KMS-11 (cell line): ENCODE measurements around the gene ANKRD33B.

Source experiments
- H2AFZ ChIP-seq: fragments of 200-600 bp; sonication (generic); 2 replicates; pipeline ENCODE4 v1.6.1; 2016; ENCODE audit warnings: antibody characterized with exemption, mixed run types, low read depth
- H3K27ac ChIP-seq: fragments of 200-600 bp; sonication (generic); 2 replicates; pipeline ENCODE4 v1.6.1; 2016; ENCODE audit warnings: mild to moderate bottlenecking, mixed run types
- H3K27me3 ChIP-seq: fragments of 200-600 bp; sonication (generic); 2 replicates; pipeline ENCODE4 v1.6.1; 2017; ENCODE audit warnings: mild to moderate bottlenecking, low read depth, mixed run types, moderate library complexity; ENCODE audit not compliant: insufficient read depth
- H3K36me3 ChIP-seq: fragments of 200-600 bp; sonication (generic); 2 replicates; pipeline ENCODE4 v1.6.1; 2017; ENCODE audit warnings: mild to moderate bottlenecking, mixed run types; ENCODE audit not compliant: insufficient read depth
- H3K4me1 ChIP-seq: fragments of 200-600 bp; sonication (generic); 2 replicates; pipeline ENCODE4 v1.6.1; 2016; ENCODE audit warnings: mild to moderate bottlenecking, low read depth, mixed run types; ENCODE audit not compliant: poor library complexity, severe bottlenecking
- H3K4me2 ChIP-seq: fragments of 200-600 bp; sonication (generic); 2 replicates; pipeline ENCODE4 v1.7.0; 2016; ENCODE audit warnings: mild to moderate bottlenecking, mixed run types
- H3K4me3 ChIP-seq: fragments of 200-600 bp; sonication (generic); IDR thresholded peaks from 2 replicates; pipeline ENCODE4 v1.6.1; 2017; ENCODE audit warnings: low read depth, low read length, mixed read lengths; ENCODE audit not compliant: insufficient read depth
- H3K79me2 ChIP-seq: fragments of 200-600 bp; sonication (generic); 2 replicates; pipeline ENCODE4 v1.6.1; 2016; ENCODE audit warnings: low read depth, mixed run types; ENCODE audit not compliant: insufficient read depth
- H3K9ac ChIP-seq: fragments of 200-600 bp; sonication (generic); 2 replicates; pipeline ENCODE4 v1.6.1; 2016; ENCODE audit warnings: mild to moderate bottlenecking, mixed run types
- H4K20me1 ChIP-seq: fragments of 200-600 bp; sonication (generic); 2 replicates; pipeline ENCODE4 v1.6.1; 2016; ENCODE audit warnings: mild to moderate bottlenecking, mixed run types; ENCODE audit not compliant: insufficient read depth
- TF ChIP-seq, protein P1 (sequence below): fragments of 200-600 bp; sonication (generic); conservative IDR thresholded peaks from 2 replicates; pipeline ENCODE4 v1.6.1; 2017; ENCODE audit warnings: low read depth, mild to moderate bottlenecking, antibody characterized with exemption, low read length, moderate library complexity, mixed read lengths

The ANKRD33B gene

DNA sequence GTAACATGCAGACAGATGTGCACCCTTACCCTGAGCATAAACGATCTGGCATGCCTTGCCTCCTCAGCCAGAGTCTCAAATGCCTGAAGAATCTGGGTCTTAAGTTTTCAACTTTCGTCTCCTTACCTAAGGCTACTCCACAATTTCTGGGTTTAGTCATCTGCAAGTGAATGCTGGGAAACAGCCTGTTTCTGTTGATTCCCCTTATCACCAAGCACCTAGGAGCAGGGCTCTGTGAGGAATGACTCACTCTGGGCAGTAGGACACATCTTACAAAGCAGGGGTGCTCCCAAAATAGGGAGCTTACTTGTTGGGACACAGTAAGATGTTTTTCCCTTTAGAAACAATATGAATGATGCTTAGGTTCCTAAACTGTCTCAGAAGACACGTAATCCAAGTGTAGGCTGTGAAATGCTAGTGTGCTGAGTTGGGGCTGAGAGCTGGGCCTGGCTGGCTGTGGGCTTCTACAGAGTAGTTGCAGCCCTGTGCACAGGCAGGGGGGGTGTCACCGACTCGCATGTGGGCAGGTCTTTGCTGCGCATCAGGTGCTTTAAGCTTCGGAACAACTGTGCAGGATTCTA lies 139.1 kb downstream of the ANKRD33B start:
- H4K20me1 ChIP-seq: no peaks in the 10 kb centered on the region
- H2AFZ ChIP-seq: no peak overlapping the region
- H3K4me3 ChIP-seq: no peak overlapping the region
- H3K4me1 ChIP-seq: peaks cover 5% of the 10 kb centered on the region
- TF ChIP-seq, protein P1, sequence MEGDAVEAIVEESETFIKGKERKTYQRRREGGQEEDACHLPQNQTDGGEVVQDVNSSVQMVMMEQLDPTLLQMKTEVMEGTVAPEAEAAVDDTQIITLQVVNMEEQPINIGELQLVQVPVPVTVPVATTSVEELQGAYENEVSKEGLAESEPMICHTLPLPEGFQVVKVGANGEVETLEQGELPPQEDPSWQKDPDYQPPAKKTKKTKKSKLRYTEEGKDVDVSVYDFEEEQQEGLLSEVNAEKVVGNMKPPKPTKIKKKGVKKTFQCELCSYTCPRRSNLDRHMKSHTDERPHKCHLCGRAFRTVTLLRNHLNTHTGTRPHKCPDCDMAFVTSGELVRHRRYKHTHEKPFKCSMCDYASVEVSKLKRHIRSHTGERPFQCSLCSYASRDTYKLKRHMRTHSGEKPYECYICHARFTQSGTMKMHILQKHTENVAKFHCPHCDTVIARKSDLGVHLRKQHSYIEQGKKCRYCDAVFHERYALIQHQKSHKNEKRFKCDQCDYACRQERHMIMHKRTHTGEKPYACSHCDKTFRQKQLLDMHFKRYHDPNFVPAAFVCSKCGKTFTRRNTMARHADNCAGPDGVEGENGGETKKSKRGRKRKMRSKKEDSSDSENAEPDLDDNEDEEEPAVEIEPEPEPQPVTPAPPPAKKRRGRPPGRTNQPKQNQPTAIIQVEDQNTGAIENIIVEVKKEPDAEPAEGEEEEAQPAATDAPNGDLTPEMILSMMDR: no peak
- no peaks in the 10 kb centered on the region for H3K27me3 ChIP-seq
- H3K36me3 ChIP-seq: no peaks in the 10 kb centered on the region
- H3K4me2 ChIP-seq: no peak overlapping the region
- H3K27ac ChIP-seq: no peak overlapping the region
- H3K79me2 ChIP-seq: no peaks in the 10 kb centered on the region
- H3K9ac ChIP-seq: no peak overlapping the region

DNA sequence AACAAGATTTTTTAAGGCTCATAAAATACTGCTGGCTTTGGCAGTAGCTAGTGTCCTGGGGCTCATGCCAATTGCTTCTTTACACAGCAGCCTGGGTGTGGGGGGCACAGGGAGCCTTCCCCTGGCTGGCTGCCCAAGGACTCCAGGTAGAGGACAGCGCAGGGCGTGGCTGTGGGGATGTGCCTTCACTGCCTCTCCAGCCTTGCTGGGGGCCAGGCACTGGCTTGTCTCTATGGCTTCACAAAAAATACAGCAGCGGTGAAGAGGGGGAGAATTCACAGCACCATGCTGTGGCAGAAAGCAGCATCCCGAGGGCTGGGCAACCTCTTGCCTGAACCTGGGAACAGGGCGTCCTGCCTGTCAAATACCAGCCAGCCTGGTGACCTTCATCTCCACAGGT lies 139.8 kb downstream of the ANKRD33B start:
- H3K4me2 ChIP-seq: no peak overlapping the region

DNA sequence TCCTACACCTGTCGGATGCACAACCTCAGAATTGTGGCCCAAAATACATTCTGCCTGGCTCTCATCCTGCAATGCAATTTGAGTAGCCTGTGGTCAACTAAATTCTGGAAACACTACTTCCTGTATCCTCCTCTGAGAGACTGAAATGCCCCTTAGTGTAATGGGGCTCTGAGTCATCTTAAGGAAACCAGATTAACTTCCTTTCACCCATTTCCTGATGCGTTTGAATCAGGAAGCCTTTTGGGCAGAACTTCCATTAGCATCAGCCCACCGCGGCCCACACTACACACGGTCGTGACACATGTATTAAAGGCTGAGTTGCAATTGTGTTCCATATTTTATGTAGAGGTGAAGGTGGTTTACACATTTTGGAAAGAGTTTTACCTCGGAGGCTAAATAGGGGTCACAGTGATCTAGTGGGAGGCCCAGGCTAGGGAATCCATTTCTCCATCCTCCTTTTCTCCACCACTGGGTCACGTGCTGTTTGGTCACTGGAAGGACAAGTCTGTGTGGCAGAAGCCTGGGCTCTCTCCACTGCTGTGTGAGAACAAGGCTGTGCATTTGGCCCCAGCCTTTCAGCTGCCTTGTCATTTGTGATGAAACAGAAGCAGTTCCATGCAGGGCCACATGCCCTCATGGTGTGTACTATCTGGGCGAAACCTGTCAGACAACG lies 141.2 kb downstream of the ANKRD33B start:
- no peaks in the 10 kb centered on the region for H4K20me1 ChIP-seq
- H3K79me2 ChIP-seq: no peaks in the 10 kb centered on the region
- no peak overlapping the region for H3K9ac ChIP-seq
- H3K36me3 ChIP-seq: no peaks in the 10 kb centered on the region
- H2AFZ ChIP-seq: no peak overlapping the region
- H3K4me1 ChIP-seq: peaks cover 5% of the 10 kb centered on the region
- no peak overlapping the region for H3K27ac ChIP-seq
- H3K4me2 ChIP-seq: no peak overlapping the region
- no peaks in the 10 kb centered on the region for H3K27me3 ChIP-seq
- TF ChIP-seq, protein P1: no peak
- no peak overlapping the region for H3K4me3 ChIP-seq

More for the DNA sequence above, 139.8 kb downstream of the ANKRD33B start:
- Histone ChIP-seq H3K27me3 (no peaks in the 10 kb centered on the region), H3K36me3 (no peaks in the 10 kb centered on the region), H2AFZ (no peak overlapping the region), H3K9ac (no peak overlapping the region), H3K4me3 (no peak overlapping the region), H4K20me1 (no peaks in the 10 kb centered on the region), H3K27ac (no peak overlapping the region), H3K79me2 (no peaks in the 10 kb centered on the region), H3K4me1 (peaks cover 5% of the 10 kb centered on the region)
- TF ChIP-seq, protein P1: no peak

DNA sequence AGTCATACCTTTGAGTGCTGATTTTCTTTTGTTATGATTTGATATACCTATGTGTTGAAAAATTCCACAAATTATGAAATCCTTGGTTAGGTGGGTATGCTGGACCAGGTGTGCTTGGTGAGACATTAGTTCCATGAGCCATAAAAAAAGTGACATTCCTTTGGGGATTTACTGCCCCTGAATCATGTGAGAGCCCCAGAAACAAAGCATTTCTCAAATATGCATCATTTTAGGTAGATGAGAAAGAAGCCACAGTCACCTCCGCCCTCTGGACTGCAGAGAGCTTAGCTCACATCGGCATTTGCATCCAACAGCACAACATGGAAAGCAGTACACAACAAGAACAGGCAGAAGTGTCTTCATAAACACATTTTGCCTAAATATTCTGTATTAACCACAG lies 141.9 kb downstream of the ANKRD33B start:
- no peak overlapping the region for H3K4me2 ChIP-seq
- no peaks in the 10 kb centered on the region for H3K79me2 ChIP-seq
- TF ChIP-seq, protein P1: no peak
- no peak overlapping the region for H3K4me3 ChIP-seq
- no peaks in the 10 kb centered on the region for H3K27me3 ChIP-seq
- no peaks in the 10 kb centered on the region for H3K36me3 ChIP-seq
- H4K20me1 ChIP-seq: no peaks in the 10 kb centered on the region
- peaks cover 5% of the 10 kb centered on the region for H3K4me1 ChIP-seq
- no peak overlapping the region for H3K9ac ChIP-seq
- no peak overlapping the region for H3K27ac ChIP-seq
- no peak overlapping the region for H2AFZ ChIP-seq
